GM19351 (cell line): ENCODE data around the gene TNFSF13B.
"Not testable (repeated sequence)": the region's sequence is repeated elsewhere in the genome, so short reads cannot be mapped to it uniquely, and the experiment has no call there.

ENCODE experiments used
- ATAC-seq: cut with Tn5 transposase; IDR thresholded peaks from one replicate; pipeline ENCODE4 v1.9.1; 2021; ENCODE audit warnings: mild to moderate bottlenecking, moderate library complexity; ENCODE audit not compliant: unreplicated experiment

Gene TNFSF13B, protein sequence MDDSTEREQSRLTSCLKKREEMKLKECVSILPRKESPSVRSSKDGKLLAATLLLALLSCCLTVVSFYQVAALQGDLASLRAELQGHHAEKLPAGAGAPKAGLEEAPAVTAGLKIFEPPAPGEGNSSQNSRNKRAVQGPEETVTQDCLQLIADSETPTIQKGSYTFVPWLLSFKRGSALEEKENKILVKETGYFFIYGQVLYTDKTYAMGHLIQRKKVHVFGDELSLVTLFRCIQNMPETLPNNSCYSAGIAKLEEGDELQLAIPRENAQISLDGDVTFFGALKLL

GRCh38 chr13:108269601-108270328 lies at the start of gene TNFSF13B:
TSS of gene TNFSF13B (plus strand) at chr13:108269718. CDS start at chr13:108269896, 178 bp downstream.
- ATAC-seq: peak; percentile 66

GRCh38 chr13:108220041-108220440 lies 49.5 kb upstream of the TNFSF13B start:
- ATAC-seq: no peak

DNA sequence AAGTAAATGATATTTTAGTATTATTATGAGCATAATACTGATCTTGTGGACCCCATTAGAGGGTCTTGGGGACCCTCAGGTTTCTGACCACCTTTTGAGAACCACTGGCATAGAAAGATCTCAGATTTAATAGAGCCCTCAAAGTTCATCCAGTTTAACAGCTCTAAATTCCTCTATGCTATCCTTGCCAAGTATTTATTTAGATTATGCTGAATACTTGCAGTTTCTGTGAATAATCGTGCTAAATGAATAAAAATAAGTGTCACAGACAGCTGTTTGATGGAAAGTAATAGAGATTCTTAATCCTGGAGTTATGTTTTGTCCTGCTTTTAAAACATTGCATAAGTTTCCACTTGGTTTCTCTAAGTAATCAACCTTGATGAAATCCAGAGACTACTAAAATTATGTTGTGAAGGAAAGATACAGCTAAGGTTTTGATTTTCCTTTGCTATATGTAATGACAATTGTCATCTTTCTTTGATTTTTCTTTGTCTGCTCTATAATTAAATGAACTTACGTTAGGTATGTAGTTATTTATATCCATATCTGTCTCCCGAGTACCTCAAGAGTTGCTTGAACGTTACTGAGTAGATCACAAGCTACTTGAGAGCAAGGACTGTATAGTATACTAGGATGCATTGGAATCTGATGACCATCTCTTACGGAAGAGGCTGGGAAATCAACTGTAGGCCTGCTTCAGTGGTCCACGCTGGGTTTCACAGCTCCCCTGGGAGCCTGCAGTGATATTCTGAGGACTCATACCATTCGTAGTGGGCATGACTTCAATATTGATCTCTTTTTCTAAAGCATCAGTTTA lies 45.6 kb upstream of the TNFSF13B start:
- ATAC-seq: no peak

DNA sequence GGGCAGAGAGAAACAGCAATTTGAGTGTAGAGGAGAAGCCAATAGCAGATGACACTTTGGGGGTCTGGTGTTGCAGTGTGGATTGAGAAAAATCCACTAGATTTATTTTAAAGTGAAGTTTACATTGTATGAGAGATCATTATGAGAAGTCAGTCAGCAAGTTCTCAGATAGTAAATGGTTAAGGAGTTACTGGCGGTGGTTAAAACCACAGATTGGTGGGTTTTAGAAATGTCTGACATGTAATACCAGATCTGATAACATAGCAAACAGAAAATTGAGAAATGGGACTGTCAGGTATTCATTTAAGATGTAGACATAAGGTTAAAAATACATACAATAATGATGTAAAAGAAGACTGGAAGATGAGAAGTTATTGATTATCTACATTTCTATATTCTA lies 44.1 kb upstream of the TNFSF13B start:
- ATAC-seq: peak; percentile 53

DNA sequence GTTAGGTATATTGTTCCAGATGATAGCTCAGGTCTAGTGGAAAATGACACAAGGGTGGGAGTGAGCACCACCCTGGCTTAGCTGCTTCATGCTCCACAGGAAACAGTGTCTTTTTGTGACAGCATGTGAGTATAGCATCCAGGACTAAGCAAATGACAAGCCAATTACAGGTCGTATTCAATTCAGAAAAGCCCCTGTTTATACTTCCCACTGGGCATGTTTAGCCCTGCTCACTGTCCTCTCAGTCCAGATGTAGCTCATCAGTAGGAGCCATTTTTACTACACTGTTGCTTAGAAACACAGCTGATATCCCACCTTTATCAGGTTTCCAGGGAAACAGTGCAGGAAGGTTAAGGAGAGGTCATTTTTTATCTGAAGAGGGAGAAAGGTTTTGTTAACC lies 43.3 kb upstream of the TNFSF13B start:
- no peak for ATAC-seq

- ATAC-seq: peak; percentile 46
Observed at GRCh38 chr13:108227651-108228272, 41.8 kb upstream of the TNFSF13B start.

DNA sequence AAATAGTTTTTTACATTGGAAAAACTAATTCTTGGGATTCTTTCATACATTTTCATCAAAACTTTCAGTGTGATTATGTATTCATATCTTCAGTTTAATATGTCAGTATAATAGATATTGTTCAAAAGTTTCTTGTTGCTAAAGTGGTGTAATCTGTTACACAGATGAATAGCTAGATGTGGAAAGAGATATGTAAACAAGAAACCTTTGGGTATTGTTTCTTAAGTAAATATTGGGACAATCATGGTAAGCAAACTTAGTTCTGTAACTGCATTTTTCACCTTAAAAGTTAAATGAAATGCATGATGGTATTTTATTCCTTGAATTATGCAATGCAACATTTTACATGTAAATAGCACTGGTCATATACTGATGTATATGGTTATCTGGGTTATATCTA lies 39.1 kb upstream of the TNFSF13B start:
- no peak for ATAC-seq

GRCh38 chr13:108249150-108249549 lies 20.4 kb upstream of the TNFSF13B start:
- ATAC-seq: no peak

- ATAC-seq: no peak
Observed at GRCh38 chr13:108257248-108257647, 12.3 kb upstream of the TNFSF13B start.

- no peak for ATAC-seq
Observed at GRCh38 chr13:108263621-108264355, 5.7 kb upstream of the TNFSF13B start.

- ATAC-seq: no peak
Observed at GRCh38 chr13:108266321-108266990, 3.1 kb upstream of the TNFSF13B start.

GRCh38 chr13:108267347-108267746 lies 2.2 kb upstream of the TNFSF13B start:
- ATAC-seq: no peak

DNA sequence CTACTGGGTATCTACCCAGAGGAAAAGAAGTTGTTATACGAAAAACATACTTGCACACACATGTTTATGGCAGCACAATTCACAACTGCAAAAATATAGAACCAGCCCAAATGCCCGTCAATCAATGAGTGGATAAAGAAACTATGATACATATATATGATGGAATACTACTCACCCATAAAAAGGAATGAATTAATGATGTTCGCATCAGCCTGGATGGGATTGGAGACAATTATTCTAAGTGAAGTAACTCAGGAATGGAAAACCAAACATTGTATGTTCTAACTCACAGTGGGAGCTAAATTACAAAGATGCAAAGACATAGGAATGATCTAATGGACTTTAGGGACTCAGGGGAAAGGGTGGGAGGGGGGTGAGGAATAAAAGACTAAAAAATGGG lies 1.7 kb upstream of the TNFSF13B start:
- not testable (repeated sequence) for ATAC-seq

DNA sequence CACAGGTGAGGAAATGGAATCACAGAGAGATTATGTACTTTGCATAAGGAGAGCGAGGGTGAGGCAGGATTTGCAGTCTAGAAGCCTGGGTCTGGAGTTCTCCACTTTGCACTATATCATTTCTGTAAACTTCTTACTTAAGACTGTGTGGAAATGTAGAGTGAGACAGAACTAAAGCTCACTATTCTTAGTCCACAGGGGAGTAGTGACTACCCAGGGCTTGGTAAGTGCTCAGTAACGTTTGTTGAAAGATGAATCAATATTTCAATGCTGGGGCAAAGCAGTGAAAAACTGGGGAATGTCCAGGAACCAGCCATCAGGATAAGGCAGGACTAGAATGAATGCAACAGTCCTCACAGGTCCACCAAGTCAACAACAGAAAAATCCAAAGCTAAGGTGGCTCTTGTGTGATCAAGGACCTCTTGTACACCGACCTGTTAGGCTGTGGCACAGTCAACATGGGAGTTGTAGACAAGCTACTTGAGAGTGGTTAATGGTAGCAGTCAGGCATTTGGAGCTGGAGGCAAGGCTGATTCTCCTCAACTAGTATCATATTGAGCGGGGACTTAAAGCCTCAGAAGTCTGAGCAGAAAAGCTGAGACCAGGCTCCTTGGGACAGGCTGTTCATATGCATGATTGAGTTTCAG lies 929 bp upstream of the TNFSF13B start:
- no peak for ATAC-seq

- peak; percentile 24 for ATAC-seq
Observed at GRCh38 chr13:108270442-108270841, 924 bp downstream of the TNFSF13B start.

DNA sequence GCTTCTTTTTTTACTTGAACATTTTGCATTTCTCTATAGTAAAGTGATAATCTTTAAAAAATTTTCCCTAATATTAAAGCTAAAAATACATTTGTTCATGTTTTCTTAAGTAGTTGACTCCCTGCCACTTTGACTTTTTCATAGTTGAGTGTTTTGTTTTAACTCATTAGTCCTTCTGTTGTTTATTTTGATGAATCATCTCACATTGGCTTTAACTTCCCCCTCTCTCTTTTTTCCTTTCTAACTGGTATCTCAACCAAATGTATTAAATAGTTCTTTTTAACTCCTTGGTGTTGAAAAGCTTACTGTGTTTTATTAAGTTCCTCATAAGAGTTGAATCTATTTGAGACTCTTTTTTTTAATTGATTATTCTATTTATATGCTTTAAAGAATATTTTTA lies 2.8 kb downstream of the TNFSF13B start:
- ATAC-seq: no peak

DNA sequence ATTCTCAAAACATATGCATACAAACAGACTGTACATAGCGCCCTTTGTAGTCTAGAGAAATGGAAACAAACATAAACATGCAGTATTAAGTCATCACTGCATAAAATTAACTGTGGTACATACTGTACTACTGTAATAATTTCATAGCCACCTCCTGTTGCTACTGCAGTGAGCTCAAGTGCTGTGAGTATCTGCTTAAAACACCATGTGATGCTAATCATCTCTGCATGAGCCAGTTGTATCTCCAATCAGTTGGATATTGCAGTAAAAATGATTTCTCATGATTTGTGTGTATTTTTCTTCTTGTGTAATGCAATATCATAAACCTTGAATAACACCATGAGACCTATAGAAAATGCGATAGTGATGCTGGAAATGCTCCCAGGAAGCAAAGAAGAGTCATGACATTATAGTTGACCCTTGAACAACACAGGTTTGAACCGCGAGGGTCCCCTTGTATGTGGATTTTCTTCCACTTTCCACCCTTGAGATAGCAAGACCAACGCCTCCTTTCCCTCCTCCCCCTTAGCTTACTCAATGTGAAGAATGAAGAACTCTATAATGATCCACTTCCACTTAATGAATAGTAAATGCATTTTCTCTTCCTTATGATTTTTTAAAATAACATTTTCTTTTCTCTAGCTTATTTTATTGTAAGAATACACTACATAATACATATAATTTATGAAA lies 4.1 kb downstream of the TNFSF13B start:
- ATAC-seq: no peak

DNA sequence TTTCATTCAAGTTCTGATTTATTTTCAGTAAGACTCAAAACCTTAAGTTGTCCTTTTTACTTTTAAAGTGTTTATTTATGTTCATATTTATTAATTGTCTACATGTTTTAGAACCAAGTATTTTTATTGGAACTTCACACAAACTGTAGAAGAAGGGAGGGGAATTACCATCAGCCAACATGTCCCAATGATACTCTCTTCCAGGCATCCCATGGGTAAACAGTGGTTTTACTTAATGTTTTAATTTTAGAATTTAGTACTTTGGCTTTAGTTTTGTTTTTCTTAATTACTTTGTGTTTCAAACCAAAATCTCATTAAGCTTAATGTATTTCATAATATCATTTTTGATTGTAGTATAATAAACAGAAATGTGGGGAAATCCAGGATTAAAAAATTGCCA lies 5.2 kb downstream of the TNFSF13B start:
- ATAC-seq: no peak

GRCh38 chr13:108276060-108276459 lies 6.5 kb downstream of the TNFSF13B start:
- ATAC-seq: no peak
